Fibroblast of mammary gland (primary cell): ENCODE measurements around the gene GIPC1.
A peak's percentile ranks its signal among the peaks of the same experiment; 100 is the strongest.

Source experiments
- DNase-seq: peaks from one replicate; pipeline ENCODE4 v3.0.0-alpha.2; 2010; ENCODE audit warnings: low read depth
- H3K4me3 ChIP-seq: 2 replicates; pipeline ENCODE4 v1.5.1; 2011; ENCODE audit warnings: low read depth, mild to moderate bottlenecking, low read length, moderate library complexity; ENCODE audit not compliant: control insufficient read depth
- TF ChIP-seq, protein P1 (sequence below): conservative IDR thresholded peaks from 2 replicates; pipeline ENCODE4 v1.5.1; 2011; ENCODE audit warnings: low read depth, low read length, inconsistent platforms; ENCODE audit not compliant: control insufficient read depth, insufficient read depth

Gene GIPC1

DNA sequence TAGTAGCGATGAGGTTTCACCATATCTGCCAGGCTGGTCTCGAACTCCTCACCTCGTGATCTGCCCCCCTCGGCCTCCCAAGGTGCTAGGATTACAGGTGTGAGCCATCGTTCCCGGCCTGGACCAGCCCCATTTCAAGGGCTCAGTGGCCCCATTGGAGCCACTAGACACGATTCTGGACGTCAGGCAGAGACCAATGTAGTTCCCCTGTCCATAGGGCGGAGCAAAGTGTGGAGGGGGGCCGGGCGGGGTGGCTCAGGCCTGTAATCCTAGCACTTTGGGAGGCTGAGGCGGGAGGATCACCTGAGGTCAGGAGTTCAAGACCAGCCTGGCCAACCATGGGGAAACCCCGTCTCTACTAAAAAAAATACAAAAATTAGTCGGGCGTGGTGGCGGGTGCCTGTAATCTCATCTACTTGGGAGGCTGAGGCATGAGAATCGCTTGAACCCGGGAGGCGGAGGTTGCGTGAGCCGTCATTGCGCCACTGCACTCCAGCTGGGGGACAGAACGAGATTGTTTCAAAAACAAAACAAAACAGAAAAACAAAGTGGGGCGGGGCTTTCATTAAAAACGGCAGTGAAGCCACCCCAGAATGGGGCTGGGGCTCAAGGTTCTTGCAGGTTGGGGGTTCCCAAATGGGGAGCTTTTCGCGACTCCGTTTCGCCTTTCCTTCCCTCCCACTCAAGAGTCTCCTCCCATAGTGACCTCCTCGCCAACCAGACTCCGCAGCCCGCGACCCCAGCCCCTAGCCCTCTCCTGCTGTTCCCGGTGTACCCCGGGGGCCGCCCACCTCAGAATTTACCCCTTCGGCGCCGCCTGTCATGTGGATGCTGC is 32.7 kb upstream of the GIPC1 start:
- H3K4me3 ChIP-seq: peak overlapping the region; percentile 60
- DNase-seq: peak; percentile 36
- TF ChIP-seq, protein P1, sequence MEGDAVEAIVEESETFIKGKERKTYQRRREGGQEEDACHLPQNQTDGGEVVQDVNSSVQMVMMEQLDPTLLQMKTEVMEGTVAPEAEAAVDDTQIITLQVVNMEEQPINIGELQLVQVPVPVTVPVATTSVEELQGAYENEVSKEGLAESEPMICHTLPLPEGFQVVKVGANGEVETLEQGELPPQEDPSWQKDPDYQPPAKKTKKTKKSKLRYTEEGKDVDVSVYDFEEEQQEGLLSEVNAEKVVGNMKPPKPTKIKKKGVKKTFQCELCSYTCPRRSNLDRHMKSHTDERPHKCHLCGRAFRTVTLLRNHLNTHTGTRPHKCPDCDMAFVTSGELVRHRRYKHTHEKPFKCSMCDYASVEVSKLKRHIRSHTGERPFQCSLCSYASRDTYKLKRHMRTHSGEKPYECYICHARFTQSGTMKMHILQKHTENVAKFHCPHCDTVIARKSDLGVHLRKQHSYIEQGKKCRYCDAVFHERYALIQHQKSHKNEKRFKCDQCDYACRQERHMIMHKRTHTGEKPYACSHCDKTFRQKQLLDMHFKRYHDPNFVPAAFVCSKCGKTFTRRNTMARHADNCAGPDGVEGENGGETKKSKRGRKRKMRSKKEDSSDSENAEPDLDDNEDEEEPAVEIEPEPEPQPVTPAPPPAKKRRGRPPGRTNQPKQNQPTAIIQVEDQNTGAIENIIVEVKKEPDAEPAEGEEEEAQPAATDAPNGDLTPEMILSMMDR: no peak

- no peak overlapping the region for H3K4me3 ChIP-seq
- TF ChIP-seq, protein P1: no peak
- no peak for DNase-seq
Measured at GRCh38 chr19:14526423-14526822, 30.5 kb upstream of the GIPC1 start.

DNA sequence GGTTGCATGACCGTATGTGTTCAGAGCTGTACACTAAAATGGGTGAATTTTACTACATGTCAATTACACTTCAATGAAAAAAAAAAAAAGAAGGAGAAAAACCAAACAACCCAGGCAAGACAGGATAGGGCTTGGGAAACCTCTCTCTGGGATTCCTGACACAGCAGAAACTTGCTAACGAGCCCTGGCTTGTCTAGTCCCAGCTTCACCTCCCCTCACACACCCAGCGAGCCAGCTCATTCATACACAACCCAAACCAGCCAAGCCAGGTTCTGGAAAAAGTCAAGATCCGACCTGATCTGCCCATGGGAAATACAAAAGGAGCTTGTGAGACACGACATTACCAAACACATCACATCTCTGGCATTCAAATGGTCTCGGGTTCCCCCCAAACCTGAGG is 29.8 kb upstream of the GIPC1 start:
- no peak for DNase-seq
- TF ChIP-seq, protein P1: no peak
- H3K4me3 ChIP-seq: no peak overlapping the region

- DNase-seq: no peak
- TF ChIP-seq, protein P1: no peak
Measured at GRCh38 chr19:14520543-14520942, 24.6 kb upstream of the GIPC1 start.

DNA sequence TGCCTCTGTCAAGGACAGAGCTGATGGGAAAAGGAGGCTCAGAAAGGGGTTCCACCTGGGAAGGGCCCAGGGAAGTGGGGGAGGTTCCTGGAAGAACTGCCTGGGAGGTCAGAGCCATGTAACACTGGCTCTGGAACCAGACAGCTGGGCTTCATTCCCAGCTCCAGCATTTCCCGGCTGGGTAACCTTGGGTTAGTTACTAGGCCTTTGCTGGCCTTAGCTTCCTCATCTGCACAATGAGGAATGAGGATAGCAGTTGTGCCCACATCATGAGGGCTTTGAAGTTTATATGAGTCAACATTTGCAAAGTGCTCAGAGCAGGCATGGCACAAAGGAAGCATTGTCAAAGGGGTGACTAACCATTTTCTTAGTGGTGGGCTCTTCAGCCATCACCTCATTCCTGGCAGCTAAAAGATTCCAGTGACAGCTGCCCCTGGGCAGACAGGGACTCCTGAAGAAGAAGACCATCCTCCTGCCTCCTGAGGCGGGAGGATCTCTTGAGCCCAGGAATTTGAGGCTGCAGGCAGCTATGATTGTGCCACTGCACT is 24.0 kb upstream of the GIPC1 start:
- DNase-seq: peak; percentile 60
- no peak overlapping the region for H3K4me3 ChIP-seq
- TF ChIP-seq, protein P1: no peak

More at GRCh38 chr19:14520543-14520942, 24.6 kb upstream of the GIPC1 start:
- no peak overlapping the region for H3K4me3 ChIP-seq

DNA sequence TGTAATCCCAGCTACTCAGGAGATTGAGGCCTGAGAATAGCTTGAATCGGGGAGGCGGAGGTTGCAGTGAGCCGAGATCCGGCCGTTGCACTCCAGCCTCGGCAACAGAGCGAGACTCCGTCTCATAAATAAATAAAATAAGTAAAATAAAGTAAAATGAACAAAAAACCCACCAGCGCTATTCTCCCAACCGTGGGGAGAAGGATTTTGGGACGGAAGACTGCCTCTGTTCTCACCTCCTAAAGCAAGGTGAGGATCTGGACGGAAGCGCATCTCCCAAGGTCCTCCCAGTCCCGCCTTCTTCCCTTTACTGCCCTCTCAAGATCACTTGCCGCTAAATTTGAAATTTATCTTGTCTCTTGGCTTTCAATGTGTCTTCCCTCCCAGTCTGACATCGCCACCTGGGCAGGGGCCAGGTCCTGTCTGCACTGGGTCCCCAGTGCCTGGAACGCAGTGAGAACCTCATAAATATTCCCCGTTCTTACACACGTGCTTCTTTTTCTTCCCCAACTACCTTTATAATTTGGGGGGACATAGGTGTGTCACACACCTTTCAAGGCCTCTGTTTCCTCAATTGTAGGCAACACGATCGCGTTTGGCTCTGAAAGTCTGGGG is 23.4 kb upstream of the GIPC1 start:
- H3K4me3 ChIP-seq: no peak overlapping the region
- no peak for DNase-seq
- TF ChIP-seq, protein P1: no peak
